OCI-LY7 (cell line): ENCODE measurements around the gene HSPB9. TPM values are rescaled to one million over a fixed set of nuclear protein-coding genes. Genes with fewer than 3 reads are reported as not detected.

Experiments
- BruUV-seq: library from RNA; stranded (reverse); fragments of 400-500 nt; replicated peaks from 2 replicates; lab custom pipeline; 2021; lab: Mats Ljungman, UMichigan
- CTCF ChIA-PET: fragments of 300-600 bp; sonication (Branson Sonifier 250); formaldehyde crosslinking; loops from one replicate; lab custom pipeline; 2022; ENCODE audit warnings: antibody characterized with exemption; ENCODE audit not compliant: unreplicated experiment; lab: Charles Lee
- POLR2A ChIA-PET: fragments of 300-600 bp; sonication (Branson Sonifier 250); formaldehyde crosslinking; loops from one replicate; lab custom pipeline; 2022; ENCODE audit warnings: antibody characterized with exemption; lab: Charles Lee
- DNase-seq: peaks from one replicate; pipeline ENCODE4 v3.0.0-alpha.2; 2015; ENCODE audit warnings: low spot score
- H2AFZ ChIP-seq: fragments of 200-600 bp; sonication (generic), shearing (Covaris generic); 2 replicates; pipeline ENCODE4 v1.6.1; 2014; ENCODE audit warnings: mild to moderate bottlenecking, antibody characterized with exemption, low read length, moderate library complexity
- H3K27ac ChIP-seq: fragments of 200-600 bp; sonication (generic); 2 replicates; pipeline ENCODE4 v1.5.1; 2014; ENCODE audit warnings: mixed run types, low read depth, mild to moderate bottlenecking, moderate library complexity, low read length, inconsistent platforms; ENCODE audit not compliant: poor library complexity, severe bottlenecking
- H3K36me3 ChIP-seq: fragments of 200-600 bp; sonication (generic); 2 replicates; pipeline ENCODE4 v1.6.1; 2014; ENCODE audit warnings: mild to moderate bottlenecking, antibody characterized with exemption, low read length, moderate library complexity, mixed read lengths; ENCODE audit not compliant: insufficient read depth
- H3K4me1 ChIP-seq: fragments of 200-600 bp; sonication (generic); 2 replicates; pipeline ENCODE4 v1.5.1; 2014; ENCODE audit warnings: mild to moderate bottlenecking, low read length; ENCODE audit not compliant: insufficient read depth, poor library complexity, severe bottlenecking
- H3K4me2 ChIP-seq: fragments of 200-600 bp; sonication (generic); 2 replicates; pipeline ENCODE4 v1.6.1; 2014; ENCODE audit warnings: mild to moderate bottlenecking, low read length
- H3K4me3 ChIP-seq: fragments of 200-600 bp; sonication (generic); 2 replicates; pipeline ENCODE4 v1.5.1; 2014; ENCODE audit warnings: mild to moderate bottlenecking, low read depth, low read length; ENCODE audit not compliant: poor library complexity, severe bottlenecking
- H3K79me2 ChIP-seq: fragments of 200-600 bp; sonication (generic); 2 replicates; pipeline ENCODE4 v1.6.1; 2016; ENCODE audit warnings: low read depth, mild to moderate bottlenecking, low read length, moderate library complexity, mixed read lengths; ENCODE audit not compliant: insufficient read depth
- H3K9me2 ChIP-seq: fragments of 200-600 bp; sonication (generic); 2 replicates; pipeline ENCODE4 v1.6.1; 2016; ENCODE audit warnings: mild to moderate bottlenecking, low read length, mixed read lengths; ENCODE audit not compliant: insufficient read depth
- H3K9me3 ChIP-seq: fragments of 200-600 bp; sonication (generic); 2 replicates; pipeline ENCODE4 v1.6.1; 2014; ENCODE audit warnings: mild to moderate bottlenecking, mixed run types, low read length, mixed read lengths
- H4K20me1 ChIP-seq: fragments of 200-600 bp; sonication (generic); 2 replicates; pipeline ENCODE4 v1.6.1; 2014; ENCODE audit warnings: mild to moderate bottlenecking, antibody characterized with exemption, low read length, moderate library complexity, mixed read lengths; ENCODE audit not compliant: insufficient read depth
- CTCF ChIP-seq: fragments of 200-600 bp; sonication (generic); conservative IDR thresholded peaks from 2 replicates; pipeline ENCODE4 v1.5.1; 2014; ENCODE audit warnings: mild to moderate bottlenecking, antibody characterized with exemption, low read length, moderate library complexity, mixed read lengths
- EZH2phosphoT487 ChIP-seq: fragments of 200-600 bp; sonication (generic); IDR thresholded peaks from 2 replicates; pipeline ENCODE4 v1.6.1; 2018; ENCODE audit warnings: low read depth, borderline replicate concordance, mild to moderate bottlenecking, mixed run types, antibody characterized with exemption, low read length, moderate library complexity, mixed read lengths
- intact Hi-C: fragments of 100-400 bp; cut with micrococcal nuclease; formaldehyde crosslinking; loops from one replicate; pipeline ENCODE4 v1.10.0; 2022; ENCODE audit not compliant: unreplicated experiment
- total RNA-seq, 2 experiments: library from RNA; depleted of rRNA in 1 of 2; stranded (reverse); fragments of >200 nt in 1 of 2; shearing (Covaris generic) in 1 of 2; gene quantifications; 2 replicates each; pipeline ENCODE4 v1.2.3, GENCODE V29; 2014 to 2022

The HSPB9 gene
- total RNA-seq, 2 experiments from 2014 or later: 0.16 TPM; not detected in 1

- Histone ChIP-seq H3K4me2 (peak within 1 kb of the TSS; percentile 86), H3K9me2 (no peaks in the 10 kb centered on the region), H2AFZ (0 out of 2 replicates have a peak within 1 kb of the TSS, but pooled peaks have one; percentile 34), H3K36me3 (peaks cover 49% of the 10 kb centered on the region), H3K27ac (peak within 1 kb of the TSS; percentile 46), H4K20me1 (no peaks in the 10 kb centered on the region), H3K4me3 (peak within 1 kb of the TSS; percentile 77), H3K4me1 (peaks cover 44% of the 10 kb centered on the region), H3K9me3 (no peaks in the 10 kb centered on the region), H3K79me2 (peaks cover 3% of the 10 kb centered on the region; the same call in 1 of the 2 replicates)
- DNase-seq: peak; percentile 87
- POLR2A ChIA-PET: interaction anchor here (0.6 to 1.9 kb wide), 13 partner anchors 9 to 267 kb away, joined by 3 to 12 read pairs (median 4); partner anchors contain the start of genes NKIRAS2 and STAT3
- CTCF ChIA-PET: interaction anchor here (0.6 to 2.1 kb wide), 4 partner anchors 8 to 101 kb away, joined by 3 to 12 read pairs (median 5); partner anchors contain the start of gene NKIRAS2
- TF ChIP-seq EZH2phosphoT487 (no peak), CTCF (no peak)
- no TSS peak for BruUV-seq
- intact Hi-C loops: no loop called here
Observed at GRCh38 chr17:42120770-42121769, 1.5 kb upstream of the HSPB9 start, which contains the start of gene KAT2A. Gene KAT2A, minus strand, starts transcription at chr17:42121367. Its CDS starts 63 bp downstream, at chr17:42121304.

DNA sequence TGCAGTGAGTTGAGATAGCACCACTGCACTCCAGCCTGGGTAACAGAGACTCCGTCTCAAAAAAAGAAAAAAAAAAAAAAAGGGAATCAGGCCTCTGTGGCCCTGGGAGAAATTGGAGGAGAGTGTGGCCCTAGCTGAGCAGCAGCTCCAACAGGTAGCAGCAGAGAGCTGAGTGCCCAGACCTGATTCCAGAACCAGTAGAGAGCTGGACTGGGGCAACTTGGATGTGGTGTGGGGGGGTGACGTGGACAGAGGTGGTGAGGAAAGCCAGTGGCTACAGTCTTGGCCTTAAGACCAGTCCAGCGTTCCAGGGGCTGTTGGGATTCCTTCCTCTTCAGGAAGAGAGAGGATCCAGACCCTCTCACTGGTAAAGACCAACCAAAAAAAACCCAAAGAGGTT is 1.7 kb downstream of the HSPB9 start:
- BruUV-seq: no TSS peak
- ChIA-PET CTCF (no interaction called here), POLR2A (interaction anchor here (0.7 to 0.9 kb wide), 2 partner anchors 10 to 13 kb away, joined by 3 to 6 read pairs; no protein-coding TSS in a partner anchor)

More for the DNA sequence above, 1.7 kb downstream of the HSPB9 start:
- H3K9me3 ChIP-seq: no peaks in the 10 kb centered on the region
- no peak overlapping the region for H3K4me3 ChIP-seq
- DNase-seq: no peak
- H3K9me2 ChIP-seq: no peaks in the 10 kb centered on the region
- H3K27ac ChIP-seq: no peak overlapping the region
- H2AFZ ChIP-seq: no peak overlapping the region
- TF ChIP-seq CTCF (no peak), EZH2phosphoT487 (no peak)
- peaks cover 19% of the 10 kb centered on the region for H3K4me1 ChIP-seq
- intact Hi-C loops: no loop called here
- no peaks in the 10 kb centered on the region for H4K20me1 ChIP-seq
- no peak overlapping the region for H3K4me2 ChIP-seq
- H3K36me3 ChIP-seq: peaks cover 59% of the 10 kb centered on the region
- H3K79me2 ChIP-seq: peaks cover 3% of the 10 kb centered on the region; the same call in 1 of the 2 replicates
